Smooth muscle cell (in vitro differentiated cells): ENCODE results near the gene SMIM33. TPM values are rescaled to one million over a fixed set of nuclear protein-coding genes. Genes with fewer than 3 reads are reported as not detected.
A peak's percentile ranks its signal among the peaks of the same experiment; 100 is the strongest.
"Not testable (repeated sequence)": the region's sequence is repeated elsewhere in the genome, so short reads cannot be mapped to it uniquely, and the experiment has no call there.

ENCODE experiments used
- DNase-seq: peaks from one replicate; lab custom pipeline; 2025; ENCODE audit not compliant: unreplicated experiment; lab: John Stamatoyannopoulos, UW
- H2AFZ ChIP-seq: fragments of 200-600 bp; sonication (generic); 2 replicates; pipeline ENCODE4 v1.6.0; 2016; ENCODE audit warnings: antibody characterized with exemption, low read depth, mild to moderate bottlenecking
- H3F3A ChIP-seq: fragments of 200-600 bp; sonication (generic); 2 replicates; pipeline ENCODE4 v1.6.0; 2017; ENCODE audit warnings: antibody characterized with exemption, low read depth
- H3K27ac ChIP-seq: fragments of 200-600 bp; sonication (generic); 2 replicates; pipeline ENCODE4 v1.5.1; 2016; ENCODE audit warnings: low read depth, mild to moderate bottlenecking
- H3K27me3 ChIP-seq: fragments of 200-600 bp; sonication (generic); 2 replicates; pipeline ENCODE4 v1.6.1; 2016; ENCODE audit warnings: low read depth, mild to moderate bottlenecking
- H3K36me3 ChIP-seq: fragments of 200-600 bp; sonication (generic); 2 replicates; pipeline ENCODE4 v1.5.1; 2016; ENCODE audit warnings: low read depth
- H3K4me1 ChIP-seq: fragments of 200-600 bp; sonication (generic); 2 replicates; pipeline ENCODE4 v1.5.1; 2016; ENCODE audit warnings: low read depth
- H3K4me2 ChIP-seq: fragments of 200-600 bp; sonication (generic); 2 replicates; pipeline ENCODE4 v1.6.0; 2016; ENCODE audit warnings: mild to moderate bottlenecking
- H3K4me3 ChIP-seq: fragments of 200-600 bp; sonication (generic); 2 replicates; pipeline ENCODE4 v1.5.1; 2016; ENCODE audit warnings: mild to moderate bottlenecking
- H3K79me2 ChIP-seq: fragments of 200-600 bp; sonication (generic); 2 replicates; pipeline ENCODE4 v1.6.0; 2016; ENCODE audit warnings: low read depth, mild to moderate bottlenecking
- H3K9ac ChIP-seq: fragments of 200-600 bp; sonication (generic); 2 replicates; pipeline ENCODE4 v1.6.0; 2016; ENCODE audit warnings: low read depth
- H3K9me3 ChIP-seq: fragments of 200-600 bp; sonication (generic); replicated peaks from 2 replicates; pipeline ENCODE4 v1.5.1; 2016; ENCODE audit warnings: low read depth
- H4K20me1 ChIP-seq: fragments of 200-600 bp; sonication (generic); 2 replicates; pipeline ENCODE4 v1.6.0; 2016; ENCODE audit warnings: low read depth
- WGBS: methylation state at CpG from one replicate; pipeline ENCODE4 v1.1.7; 2016; ENCODE audit warnings: low lambda C conversion rate; 5-methylcytosine and 5-hydroxymethylcytosine counted together
- polyA plus RNA-seq: library from polyadenylated mRNA; unstranded; fragments of >200 nt; fragmentation: Nextera tagmentation; extraction: Ambion mirVana; gene quantifications from 2 replicates; pipeline ENCODE4 v1.2.1, GENCODE V29; 2016
- total RNA-seq: library from RNA; depleted of rRNA; stranded (reverse); fragments of >200 nt; gene quantifications from 2 replicates; pipeline ENCODE4 v1.2.3, GENCODE V29; 2014
- TF ChIP-seq, protein P1 (sequence below): fragments of 200-600 bp; sonication (generic); IDR thresholded peaks from 2 replicates; pipeline ENCODE4 v1.5.1; 2017; ENCODE audit warnings: borderline replicate concordance, mild to moderate bottlenecking, antibody characterized with exemption; ENCODE audit not compliant: insufficient read depth, poor library complexity, severe bottlenecking

Gene SMIM33
- total and polyA plus RNA-seq, 2 experiments from 2014 or later: not detected

DNA sequence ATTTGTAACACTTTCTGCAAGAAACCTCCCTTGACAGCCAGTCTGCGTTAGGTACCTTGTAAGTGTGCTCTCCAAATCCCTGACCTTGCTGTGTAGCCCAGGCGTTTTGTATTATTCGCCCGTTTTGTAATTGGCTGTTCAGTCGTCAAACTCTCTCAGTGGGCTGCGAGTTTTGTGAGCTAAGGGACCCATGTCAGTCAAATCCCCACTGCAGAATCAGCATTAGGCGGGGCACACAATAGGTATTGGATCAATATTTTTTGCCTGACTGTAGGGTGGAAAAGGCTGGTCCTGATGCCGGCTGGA lies 32.1 kb upstream of the SMIM33 start:
- DNase-seq: no peak
- H3K27ac ChIP-seq: peak overlapping the region; percentile 94
- H2AFZ ChIP-seq: peak overlapping the region; percentile 98
- peaks cover 5% of the 10 kb centered on the region for H3K4me1 ChIP-seq
- no peaks in the 10 kb centered on the region for H4K20me1 ChIP-seq
- peak overlapping the region; percentile 99 for H3K9ac ChIP-seq
- H3K27me3 ChIP-seq: no peaks in the 10 kb centered on the region
- peak overlapping the region; percentile 97 for H3K4me2 ChIP-seq
- H3K79me2 ChIP-seq: no peaks in the 10 kb centered on the region
- WGBS: 37% methylated on average over 8 of the region's 8 CpGs
- TF ChIP-seq, protein P1, sequence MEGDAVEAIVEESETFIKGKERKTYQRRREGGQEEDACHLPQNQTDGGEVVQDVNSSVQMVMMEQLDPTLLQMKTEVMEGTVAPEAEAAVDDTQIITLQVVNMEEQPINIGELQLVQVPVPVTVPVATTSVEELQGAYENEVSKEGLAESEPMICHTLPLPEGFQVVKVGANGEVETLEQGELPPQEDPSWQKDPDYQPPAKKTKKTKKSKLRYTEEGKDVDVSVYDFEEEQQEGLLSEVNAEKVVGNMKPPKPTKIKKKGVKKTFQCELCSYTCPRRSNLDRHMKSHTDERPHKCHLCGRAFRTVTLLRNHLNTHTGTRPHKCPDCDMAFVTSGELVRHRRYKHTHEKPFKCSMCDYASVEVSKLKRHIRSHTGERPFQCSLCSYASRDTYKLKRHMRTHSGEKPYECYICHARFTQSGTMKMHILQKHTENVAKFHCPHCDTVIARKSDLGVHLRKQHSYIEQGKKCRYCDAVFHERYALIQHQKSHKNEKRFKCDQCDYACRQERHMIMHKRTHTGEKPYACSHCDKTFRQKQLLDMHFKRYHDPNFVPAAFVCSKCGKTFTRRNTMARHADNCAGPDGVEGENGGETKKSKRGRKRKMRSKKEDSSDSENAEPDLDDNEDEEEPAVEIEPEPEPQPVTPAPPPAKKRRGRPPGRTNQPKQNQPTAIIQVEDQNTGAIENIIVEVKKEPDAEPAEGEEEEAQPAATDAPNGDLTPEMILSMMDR: no peak
- H3K36me3 ChIP-seq: no peaks in the 10 kb centered on the region
- peak overlapping the region; percentile 97 for H3K4me3 ChIP-seq
- peaks cover 7% of the 10 kb centered on the region for H3F3A ChIP-seq
- H3K9me3 ChIP-seq: no peaks in the 10 kb centered on the region

DNA sequence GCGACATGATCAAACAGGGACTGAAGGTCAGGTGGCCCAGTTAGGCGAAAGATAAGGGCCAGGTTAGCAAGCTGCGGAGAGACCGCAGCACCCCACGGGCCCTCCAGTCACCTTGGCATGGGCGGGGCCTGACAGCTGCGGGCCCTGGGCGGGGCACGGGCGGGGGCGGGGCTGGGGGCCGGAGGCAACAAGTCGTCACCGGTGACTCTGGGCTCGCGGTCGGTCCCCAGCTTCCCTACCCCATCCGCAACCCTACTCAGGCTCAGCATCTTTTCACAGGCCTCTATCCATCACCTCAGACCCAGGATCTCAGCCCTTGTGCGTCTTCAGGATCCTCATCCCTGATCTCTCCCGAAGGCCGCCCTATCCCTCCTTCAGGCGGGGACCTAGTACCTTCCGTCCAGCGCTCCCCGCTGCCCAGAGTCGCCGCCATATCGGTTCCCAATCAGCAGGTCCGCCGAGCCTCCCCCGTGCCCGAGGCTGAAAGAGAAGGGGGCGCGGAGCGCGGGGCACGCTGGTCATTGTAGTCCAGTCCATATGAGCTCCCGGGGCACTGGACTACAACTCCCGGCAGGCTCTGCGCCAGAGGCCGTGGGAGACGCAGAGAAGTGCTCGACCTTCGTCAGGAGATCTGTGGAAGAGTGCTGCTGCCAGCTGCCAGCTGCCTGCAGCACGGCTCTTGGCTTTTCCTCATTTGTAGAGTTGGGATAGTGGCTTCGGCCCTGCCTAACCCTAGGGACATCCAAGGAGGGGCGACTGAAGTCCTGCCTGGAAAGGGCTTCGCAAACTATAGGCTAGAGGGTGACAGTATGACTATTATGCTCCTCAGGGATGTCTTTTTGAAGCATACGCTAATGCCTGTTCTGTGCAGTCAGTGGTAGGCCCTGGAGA lies 31.5 kb upstream of the SMIM33 start, which contains the start of gene DNAJC18:
Gene DNAJC18, minus strand, starts transcription at position 513 of the 891 bp plus-strand sequence. Its CDS starts 80 bp downstream, at position 433.
- Histone ChIP-seq H3F3A (peaks cover 10% of the 10 kb centered on the region), H3K4me1 (peaks cover 5% of the 10 kb centered on the region), H3K27me3 (no peaks in the 10 kb centered on the region), H4K20me1 (no peaks in the 10 kb centered on the region), H3K4me2 (peak within 1 kb of the TSS; percentile 97), H2AFZ (peak within 1 kb of the TSS; percentile 98), H3K9ac (peak within 1 kb of the TSS; percentile 99), H3K4me3 (peak within 1 kb of the TSS; percentile 97), H3K27ac (peak within 1 kb of the TSS; percentile 94), H3K36me3 (no peaks in the 10 kb centered on the region), H3K79me2 (no peaks in the 10 kb centered on the region), H3K9me3 (no peaks in the 10 kb centered on the region)
- 7% methylated on average over 43 of the region's 49 CpGs for whole genome bisulfite sequencing
- TF ChIP-seq, protein P1: no peak
- peak; percentile 61 for DNase-seq

DNA sequence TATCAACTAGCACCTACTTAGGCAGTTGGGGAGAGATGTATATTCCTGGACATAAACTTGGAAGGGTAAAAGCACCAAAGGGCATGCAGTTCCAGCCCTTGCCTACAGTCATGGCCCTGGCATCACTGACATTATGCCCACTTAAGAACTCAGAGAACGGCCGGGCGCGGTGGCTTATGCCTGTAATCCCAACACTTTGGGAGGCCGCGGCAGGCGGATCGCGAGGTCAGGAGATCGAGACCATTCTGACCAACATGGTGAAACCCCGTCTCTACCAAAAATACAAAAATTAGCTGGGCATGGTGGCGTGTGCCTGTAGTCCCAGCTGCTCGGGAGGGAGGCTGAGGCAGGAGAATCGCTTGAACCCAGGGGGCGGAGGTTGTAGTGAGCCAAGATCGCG lies 30.4 kb upstream of the SMIM33 start:
- not testable (repeated sequence) for H3K4me3 ChIP-seq, DNase-seq, H3K4me1 ChIP-seq, H3K79me2 ChIP-seq, H3K9ac ChIP-seq, H3K36me3 ChIP-seq, H3K27ac ChIP-seq, H3K9me3 ChIP-seq, H3K27me3 ChIP-seq, H4K20me1 ChIP-seq, H3K4me2 ChIP-seq, H3F3A ChIP-seq, H2AFZ ChIP-seq
- WGBS: 94% methylated on average over 17 of the region's 17 CpGs

DNA sequence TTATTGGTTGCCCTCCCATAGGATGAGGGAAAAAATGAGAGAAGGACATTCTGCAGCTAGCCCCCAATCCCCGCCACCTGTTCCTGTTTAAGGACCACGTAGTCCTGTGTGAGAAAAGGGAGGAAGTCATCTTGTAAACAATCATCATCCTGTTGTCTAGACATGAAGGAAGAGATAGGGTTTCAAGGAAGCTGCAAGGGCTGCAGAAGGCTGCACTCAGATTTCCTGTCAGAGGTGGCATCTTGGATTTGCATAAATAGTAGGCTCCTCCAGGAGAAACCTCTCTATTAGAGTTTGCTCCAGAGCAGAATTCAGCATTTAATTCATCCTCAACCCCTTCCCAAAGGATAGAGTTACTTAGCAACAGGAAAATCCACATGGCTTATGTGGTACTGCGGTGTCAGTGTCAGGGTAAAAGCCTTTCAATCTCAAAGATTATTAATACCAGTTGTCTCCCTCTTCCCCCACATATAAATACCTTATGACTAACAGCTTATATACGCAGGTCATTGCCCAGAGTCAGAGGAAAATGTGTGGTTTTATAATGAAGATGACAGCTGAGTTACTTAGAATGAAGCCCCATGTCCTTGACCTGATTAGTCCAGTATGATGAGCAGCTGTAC lies 26.9 kb upstream of the SMIM33 start:
- Histone ChIP-seq H3K4me2 (peak overlapping the region; percentile 33), H3K36me3 (no peaks in the 10 kb centered on the region), H3K4me1 (peaks cover 12% of the 10 kb centered on the region), H4K20me1 (no peaks in the 10 kb centered on the region), H3K27ac (peak overlapping the region; percentile 94), H3K79me2 (no peaks in the 10 kb centered on the region), H3F3A (peaks cover 15% of the 10 kb centered on the region), H2AFZ (no peak overlapping the region), H3K27me3 (no peaks in the 10 kb centered on the region), H3K9ac (peak overlapping the region; percentile 51), H3K9me3 (no peaks in the 10 kb centered on the region), H3K4me3 (no peak overlapping the region)
- TF ChIP-seq, protein P1: no peak
- WGBS: 35% methylated on average over 4 of the region's 4 CpGs
- DNase-seq: no peak
